ENCODE data around the gene CCND3.

DNA sequence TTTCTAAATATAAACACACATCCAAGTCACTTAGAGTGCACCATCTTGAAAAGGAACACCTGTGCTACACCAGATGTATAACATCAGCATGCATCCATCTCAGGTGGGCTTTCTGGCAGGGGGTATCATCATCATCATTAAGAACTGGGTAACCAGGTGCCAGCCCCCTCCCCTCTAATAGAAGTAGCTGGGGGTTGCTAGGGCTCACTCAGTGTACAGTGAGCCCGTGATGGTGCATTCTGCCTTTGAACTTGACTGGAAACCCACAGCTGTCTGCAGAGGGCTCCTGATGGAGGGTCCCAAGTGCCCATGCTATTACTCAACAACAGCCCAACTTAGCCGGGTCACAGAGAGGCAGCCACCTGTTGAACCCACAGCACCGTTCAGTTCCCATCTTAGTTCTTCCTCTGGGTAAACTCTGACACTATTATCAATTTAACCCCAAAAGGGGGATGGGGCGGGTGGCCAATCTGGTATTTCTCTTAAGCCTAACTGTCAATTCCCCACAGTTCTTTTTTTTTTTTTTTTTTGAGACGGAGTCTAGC is 32.7 kb upstream of the CCND3 start:
- no peak for TF ChIP-seq EZH2 (IDR thresholded peaks at IDR 0.05; ENCODE audit: borderline replicate concordance, low read depth, low read length, poor library complexity, severe bottlenecking)
- TF ChIP-seq, protein P1, sequence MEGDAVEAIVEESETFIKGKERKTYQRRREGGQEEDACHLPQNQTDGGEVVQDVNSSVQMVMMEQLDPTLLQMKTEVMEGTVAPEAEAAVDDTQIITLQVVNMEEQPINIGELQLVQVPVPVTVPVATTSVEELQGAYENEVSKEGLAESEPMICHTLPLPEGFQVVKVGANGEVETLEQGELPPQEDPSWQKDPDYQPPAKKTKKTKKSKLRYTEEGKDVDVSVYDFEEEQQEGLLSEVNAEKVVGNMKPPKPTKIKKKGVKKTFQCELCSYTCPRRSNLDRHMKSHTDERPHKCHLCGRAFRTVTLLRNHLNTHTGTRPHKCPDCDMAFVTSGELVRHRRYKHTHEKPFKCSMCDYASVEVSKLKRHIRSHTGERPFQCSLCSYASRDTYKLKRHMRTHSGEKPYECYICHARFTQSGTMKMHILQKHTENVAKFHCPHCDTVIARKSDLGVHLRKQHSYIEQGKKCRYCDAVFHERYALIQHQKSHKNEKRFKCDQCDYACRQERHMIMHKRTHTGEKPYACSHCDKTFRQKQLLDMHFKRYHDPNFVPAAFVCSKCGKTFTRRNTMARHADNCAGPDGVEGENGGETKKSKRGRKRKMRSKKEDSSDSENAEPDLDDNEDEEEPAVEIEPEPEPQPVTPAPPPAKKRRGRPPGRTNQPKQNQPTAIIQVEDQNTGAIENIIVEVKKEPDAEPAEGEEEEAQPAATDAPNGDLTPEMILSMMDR (conservative IDR thresholded peaks at IDR 0.05; ENCODE audit: low read depth, low read length) = no peak

All from A673 (cell line).